ENCODE results near the gene STXBP2. TPM values are rescaled to one million over a fixed set of nuclear protein-coding genes. Genes with fewer than 3 reads are reported as not detected.

Gene STXBP2
- total RNA-seq (2014; rRNA removed; shearing (Covaris generic)) = 0.12 and 0.84 TPM in 2 replicates

DNA sequence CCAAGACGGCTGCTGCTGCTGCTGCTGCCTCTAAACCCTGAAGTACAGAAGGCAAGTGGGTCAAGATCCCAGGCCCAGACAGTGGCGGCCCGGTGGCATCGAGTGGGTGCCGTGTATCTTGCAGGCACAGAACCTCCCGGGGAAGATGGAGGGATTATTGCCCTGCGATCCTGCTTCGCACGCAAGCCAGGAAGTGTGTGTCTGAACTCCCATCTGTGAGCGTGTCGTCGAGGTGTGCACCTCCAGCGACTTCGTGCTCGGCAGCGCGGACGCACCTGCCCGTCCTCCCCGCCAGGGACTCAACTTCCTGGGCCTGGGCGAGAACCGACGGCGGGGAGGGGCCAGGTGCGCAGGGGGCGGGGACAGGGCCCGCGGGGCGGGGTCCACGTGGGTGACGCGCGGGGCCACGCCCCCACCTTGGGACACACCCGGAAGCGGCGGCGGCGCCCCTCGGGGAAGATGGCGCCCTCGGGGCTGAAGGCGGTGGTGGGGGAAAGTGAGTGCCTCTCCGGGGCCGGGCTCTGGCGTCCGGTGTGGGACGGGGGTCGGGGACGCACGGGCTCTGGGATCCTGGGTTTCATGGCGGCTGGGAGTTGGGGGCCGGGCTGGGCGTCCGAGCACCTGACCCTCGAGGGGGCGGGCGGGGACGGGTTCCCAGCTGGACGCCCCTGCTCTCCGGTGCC lies at the start of gene STXBP2:
Gene STXBP2, plus strand, starts transcription at position 420 of the 683 bp plus-strand sequence. Its CDS starts 40 bp downstream, at position 460.
- no peak for DNase-seq (ENCODE audit: low spot score)

DNA sequence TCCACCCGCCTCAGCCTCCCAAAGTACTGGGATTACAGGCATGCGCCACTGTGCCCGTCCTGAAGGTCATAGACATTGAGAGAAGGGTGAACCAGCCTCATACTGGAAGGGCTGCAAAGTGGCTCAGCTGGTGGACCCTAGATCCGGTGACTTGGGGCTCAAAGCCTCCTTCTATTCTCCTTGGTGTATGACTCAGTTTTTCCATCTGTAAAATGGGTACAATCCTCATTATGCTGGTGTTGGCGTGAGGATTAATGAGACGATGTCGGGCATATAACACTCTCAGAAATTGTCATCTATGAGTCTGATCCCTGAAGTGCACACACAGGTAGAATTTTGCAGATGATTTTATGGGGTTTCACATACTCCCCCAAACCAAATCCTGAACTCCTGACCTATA lies 47.1 kb upstream of the STXBP2 start:
- DNase-seq (ENCODE audit: low spot score) = no peak

DNA sequence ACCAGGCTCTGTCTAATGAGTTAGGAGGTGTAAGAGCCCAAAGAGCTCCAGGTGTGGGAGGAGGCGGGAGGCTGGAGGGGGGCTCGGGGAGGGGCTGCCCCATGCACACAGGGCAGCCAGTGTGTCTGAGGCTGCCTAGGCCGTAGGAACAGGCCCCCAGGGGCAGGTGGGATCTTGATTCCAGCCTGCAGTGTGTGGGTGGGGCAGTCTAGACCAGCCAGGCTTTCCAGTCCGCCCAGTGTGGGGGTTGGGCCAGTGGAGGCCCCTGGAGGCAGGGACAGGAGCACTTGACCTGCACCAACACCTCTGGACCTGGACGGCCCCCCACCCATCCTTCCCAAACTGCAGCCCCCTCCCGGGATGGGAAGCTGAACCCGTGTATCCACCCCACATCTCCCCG lies 46.7 kb upstream of the STXBP2 start:
- no peak for DNase-seq (ENCODE audit: low spot score)

DNA sequence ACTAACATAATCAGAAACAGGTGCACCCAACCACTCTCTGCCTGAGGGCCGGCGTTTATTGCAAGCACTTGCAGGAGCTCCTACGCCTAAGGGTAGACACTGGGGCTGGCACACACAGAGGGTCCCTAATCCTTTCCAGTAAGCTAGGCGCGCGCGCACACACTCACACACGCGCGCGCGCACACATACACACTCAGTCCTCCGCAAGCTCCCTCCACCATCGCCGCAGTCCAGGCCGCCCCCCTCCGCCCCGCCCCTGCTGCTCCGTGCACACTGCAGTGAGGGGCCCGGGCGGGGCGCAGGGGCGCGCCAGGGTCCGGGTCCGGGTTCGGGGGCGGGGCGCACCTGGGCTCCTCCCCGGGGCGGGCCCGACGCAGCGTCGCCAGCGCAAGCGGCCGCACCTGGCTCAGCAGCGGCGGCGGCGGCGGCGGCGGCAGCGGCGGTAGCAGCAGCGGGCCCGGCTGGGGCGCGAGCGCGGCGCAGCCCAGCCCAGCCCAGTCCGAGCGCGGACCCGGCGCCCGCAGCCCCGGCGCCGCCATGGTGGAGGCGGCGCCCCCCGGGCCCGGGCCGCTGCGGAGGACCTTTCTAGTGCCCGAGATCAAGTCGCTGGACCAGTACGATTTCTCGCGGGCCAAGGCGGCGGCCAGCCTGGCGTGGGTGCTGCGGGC lies 41.3 kb upstream of the STXBP2 start, which contains the start of gene CAMSAP3:
Gene CAMSAP3, plus strand, starts transcription at position 398 of the 668 bp plus-strand sequence. Its CDS starts 140 bp downstream, at position 538.
- no peak for DNase-seq (ENCODE audit: low spot score)

DNA sequence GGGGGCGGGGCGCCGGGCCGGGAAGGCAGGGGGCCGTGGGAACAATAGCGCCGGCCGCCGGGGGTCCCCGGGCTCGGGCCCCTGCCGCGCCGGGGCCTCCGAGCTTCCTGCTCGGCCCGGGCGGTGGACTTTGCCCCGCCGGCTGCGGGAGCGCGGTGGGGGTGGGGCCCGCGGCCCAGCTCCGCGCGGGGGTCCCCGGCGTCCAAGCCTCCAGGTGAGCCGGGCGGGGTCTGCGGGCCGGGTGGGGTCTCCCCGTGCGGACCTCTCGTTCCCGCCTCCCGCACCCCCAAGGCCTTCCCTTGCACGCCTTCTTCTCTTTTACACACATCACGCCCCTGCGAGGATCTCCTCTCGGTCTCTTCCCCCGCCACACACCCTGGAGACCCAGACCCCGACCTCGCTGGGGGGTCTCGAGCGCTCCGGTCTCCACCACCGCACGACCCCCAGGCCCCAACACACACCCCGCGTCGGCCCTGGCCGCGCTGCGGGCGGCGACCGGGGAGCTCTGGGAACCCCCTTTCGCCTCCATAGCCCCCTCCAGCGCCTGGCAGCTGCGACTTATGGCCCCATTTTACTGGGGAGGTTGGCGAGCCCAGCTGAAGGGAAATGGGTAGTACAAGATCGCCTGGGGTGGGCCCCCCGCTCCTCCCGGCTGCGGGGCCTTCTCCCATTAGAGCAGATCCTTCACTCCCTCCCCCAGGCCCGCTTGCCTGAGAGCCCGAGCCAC lies 40.5 kb upstream of the STXBP2 start:
- DNase-seq (ENCODE audit: low spot score) = no peak

DNA sequence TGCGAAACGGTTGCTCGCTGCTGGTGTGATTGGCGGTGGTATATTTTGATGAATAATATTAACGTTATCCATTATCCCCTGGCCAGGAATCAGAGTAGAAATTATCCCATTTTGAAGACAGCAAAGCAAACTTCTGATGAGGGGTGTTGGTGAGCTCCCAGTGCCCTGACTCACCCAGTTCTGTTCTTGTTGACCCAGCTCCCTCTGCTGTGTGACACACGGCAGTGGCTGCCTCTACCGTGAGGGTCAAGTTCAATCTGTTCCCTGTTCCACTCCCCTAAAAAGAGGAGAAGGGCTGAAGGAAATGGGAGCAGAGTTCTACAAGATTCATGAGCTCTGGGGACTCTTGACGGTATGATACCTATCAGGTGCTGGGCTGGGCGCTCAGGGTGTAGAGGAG lies 39.2 kb upstream of the STXBP2 start:
- no peak for DNase-seq (ENCODE audit: low spot score)

DNA sequence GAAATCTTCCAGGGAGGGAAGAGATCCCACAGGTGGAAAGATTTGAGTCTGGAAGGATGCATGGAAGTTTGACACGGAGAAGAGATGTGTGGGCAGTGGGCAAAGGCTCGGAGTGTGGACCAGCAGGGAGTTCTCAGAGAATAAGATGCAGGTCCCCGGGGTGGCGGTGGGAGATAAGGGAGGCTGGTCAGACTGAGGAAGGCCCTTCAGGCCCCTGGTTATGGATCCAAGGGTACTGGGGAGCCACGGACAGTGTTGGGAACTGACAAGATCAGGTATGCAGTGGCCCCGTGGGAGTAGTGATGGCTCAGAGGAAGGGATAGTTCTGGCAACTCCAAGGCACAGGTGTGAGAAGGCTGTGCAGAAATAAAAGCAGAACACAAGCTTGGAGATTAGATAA lies 38.7 kb upstream of the STXBP2 start:
- DNase-seq (ENCODE audit: low spot score) = no peak

DNA sequence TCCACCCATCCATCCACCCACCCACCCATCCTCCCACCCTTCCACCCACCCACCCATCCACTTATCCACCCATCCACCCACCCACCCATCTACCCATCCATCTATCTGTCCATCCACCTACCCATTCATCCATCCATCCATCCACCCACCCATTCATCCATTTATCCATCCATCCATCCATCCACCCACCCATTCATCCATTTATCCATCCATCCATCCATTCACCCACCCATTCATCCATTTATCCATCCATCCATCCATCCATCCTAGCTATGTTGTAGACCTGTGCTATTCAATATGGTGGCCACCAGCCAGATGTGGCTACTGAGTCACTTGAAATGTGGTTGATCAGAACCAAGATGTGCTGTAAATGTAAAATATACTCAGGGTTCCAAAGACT lies 36.2 kb upstream of the STXBP2 start:
- no peak for DNase-seq (ENCODE audit: low spot score)

DNA sequence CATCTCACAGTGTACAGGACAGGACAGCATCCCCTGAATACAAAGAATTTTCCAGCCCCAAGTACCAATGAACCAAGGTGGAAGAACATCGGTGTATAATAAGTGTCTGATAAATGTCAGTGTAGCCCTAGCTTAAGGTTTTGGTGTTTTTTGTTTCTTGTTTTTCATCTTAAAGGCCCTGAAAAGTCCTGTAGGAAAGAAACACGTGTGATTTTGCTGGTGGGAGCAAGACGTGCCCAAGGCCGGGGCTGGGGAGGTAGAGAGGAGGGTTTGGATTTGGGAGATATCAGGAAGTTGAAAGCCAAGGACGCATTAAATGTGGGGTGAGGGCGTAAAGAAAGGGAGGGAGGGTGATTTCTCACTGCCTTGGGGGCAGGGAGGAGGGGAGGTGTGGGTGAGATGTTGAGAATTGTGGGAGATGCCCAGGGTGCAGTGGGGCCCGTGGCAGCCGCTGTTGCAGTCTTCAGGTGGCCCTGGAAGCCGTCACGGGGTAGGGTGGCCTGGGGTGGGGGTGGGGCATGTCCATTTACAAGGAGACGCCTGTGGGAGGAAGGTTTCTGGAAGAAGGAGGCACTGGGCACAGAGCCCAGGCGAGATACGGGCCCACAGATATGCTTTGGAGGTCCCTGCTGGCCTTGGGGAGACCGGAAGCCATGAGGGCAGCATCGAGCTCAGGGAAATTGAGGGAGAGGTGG lies 34.5 kb upstream of the STXBP2 start:
- no peak for DNase-seq (ENCODE audit: low spot score)

DNA sequence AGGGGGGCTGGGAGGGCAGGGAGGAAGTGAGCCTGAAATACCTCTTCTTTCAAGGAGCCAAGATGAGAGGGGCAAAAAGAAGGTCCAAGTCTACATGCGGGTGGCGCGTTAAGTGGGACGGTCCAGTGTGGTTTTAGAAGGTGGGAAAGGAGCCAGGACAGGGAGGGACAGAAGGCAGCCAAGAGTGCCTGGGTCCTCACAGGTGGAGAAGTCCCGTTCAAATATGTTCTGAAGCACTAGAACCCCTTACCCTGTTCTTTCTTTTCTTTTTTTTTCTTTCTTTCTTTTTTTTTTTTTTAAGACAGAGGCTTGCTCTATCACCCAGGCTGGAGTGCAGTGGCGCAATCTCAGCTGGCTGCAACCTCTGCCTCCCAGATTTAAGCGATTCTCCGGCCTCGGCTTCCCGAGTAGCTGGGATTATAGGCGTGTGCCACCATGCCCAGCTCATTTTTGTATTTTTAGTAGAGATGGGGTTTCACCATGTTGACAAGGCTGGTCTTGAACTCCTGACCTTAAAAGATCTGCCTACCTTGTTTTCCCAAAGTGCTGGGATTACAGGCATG lies 33.9 kb upstream of the STXBP2 start:
- DNase-seq (ENCODE audit: low spot score) = no peak

DNA sequence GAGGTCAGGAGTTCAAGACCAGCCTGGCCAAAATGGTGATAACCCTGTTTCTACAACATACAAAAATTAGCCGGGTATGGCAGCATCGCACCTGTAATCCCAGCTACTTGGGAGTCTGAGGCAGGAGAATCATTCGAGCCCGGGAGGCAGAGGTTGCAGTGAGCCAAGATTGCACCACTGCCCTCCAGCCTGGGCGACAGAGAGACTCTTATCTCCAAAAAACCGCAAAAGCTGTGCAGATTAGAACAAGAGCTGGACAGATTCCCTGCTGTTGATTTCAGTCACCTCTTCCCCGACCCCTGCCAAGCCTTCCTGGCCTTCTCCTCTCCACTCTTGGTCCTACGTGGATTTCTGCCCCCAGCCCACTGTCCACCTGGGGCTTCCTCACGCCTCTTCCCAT lies 33.0 kb upstream of the STXBP2 start:
- DNase-seq (ENCODE audit: low spot score) = peak; percentile 15

DNA sequence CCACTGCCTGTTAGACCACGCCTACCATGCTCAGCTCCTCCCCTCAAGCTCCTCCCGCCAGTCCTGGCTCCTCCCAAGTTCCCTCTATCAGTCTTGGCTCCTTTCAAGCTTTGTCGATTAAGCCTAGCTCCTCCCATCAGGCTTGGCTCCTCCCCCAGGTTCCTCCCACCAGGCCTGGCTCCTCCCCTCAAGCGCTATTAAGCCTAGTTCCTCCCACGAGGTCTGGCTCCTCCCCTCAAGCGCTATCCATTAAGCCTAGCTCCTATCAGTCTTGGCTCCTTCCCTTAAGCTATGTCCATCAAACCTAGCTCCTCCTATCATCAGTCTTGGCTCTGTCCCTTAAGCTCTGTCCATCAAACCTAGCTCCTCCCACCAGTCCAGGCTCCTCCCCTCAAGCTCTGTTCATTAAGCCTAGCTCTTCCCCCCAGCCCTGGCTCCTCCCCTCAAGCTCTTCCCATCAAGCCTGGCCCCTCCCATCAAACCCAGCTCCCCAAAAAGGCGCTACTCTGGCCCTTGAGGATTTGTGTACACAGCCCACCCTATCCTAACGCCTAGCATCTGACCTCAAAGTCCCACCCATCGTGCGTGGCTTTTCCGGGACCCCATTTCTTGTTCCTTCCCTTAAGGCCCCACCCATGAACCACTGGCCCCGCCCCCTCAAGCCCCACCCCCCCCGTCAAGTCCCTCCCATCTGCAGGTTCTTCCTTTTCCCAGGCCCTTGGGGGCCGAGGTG lies 31.3 kb upstream of the STXBP2 start:
- DNase-seq (ENCODE audit: low spot score) = peak; percentile 52

DNA sequence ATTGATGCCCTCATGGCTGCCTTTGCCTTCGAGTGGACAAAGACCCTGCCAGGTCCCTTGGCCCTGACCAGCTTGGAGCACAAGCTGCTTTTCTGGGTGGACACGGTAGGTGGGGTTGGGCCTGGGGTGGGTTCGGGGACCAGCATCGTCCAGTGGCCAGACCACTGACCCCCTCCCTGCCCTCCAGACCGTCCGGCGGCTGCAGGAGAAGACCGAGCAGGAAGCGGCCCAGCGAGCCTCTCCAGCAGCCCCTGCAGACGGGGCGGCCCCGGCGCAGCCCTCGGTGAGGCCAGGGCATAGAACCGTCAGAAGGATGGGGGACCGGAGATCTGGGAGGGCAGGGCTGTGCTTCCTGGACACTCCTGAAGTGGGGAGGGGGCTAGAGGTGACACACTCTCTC lies 30.6 kb upstream of the STXBP2 start:
- no peak for DNase-seq (ENCODE audit: low spot score)

DNA sequence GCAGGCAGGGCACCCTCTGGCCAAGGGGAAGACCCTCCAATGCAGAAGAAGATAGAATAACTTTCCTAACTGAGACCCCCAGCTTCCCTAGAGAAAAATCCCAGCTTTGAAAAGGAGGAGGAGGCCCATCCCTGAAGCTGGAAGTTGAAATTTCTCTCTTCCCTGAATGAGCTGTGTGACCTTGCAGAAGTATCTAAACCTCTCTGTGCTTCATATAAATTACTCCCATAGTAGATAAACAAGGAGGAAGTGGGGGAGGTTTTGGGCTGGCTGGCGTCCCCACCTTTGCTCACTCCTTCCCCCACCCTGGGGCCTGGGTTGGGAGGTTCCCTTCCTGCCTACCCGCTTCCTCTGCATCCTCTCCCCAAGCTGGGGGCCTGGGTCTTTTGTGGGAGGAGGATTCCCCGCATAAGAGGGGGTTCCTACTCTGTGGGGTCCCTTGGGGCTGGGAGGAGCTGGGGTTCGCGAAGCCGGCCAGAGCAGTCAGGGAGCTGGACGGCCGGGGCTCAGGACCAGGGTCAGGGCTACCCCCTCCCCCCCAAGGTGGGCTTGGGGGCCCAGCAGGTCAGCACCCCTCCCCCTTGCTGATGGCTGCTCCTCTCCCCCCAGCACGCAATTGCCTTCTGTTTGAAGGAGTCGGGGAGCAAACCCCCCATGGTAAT lies 29.6 kb upstream of the STXBP2 start:
- DNase-seq (ENCODE audit: low spot score) = no peak

DNA sequence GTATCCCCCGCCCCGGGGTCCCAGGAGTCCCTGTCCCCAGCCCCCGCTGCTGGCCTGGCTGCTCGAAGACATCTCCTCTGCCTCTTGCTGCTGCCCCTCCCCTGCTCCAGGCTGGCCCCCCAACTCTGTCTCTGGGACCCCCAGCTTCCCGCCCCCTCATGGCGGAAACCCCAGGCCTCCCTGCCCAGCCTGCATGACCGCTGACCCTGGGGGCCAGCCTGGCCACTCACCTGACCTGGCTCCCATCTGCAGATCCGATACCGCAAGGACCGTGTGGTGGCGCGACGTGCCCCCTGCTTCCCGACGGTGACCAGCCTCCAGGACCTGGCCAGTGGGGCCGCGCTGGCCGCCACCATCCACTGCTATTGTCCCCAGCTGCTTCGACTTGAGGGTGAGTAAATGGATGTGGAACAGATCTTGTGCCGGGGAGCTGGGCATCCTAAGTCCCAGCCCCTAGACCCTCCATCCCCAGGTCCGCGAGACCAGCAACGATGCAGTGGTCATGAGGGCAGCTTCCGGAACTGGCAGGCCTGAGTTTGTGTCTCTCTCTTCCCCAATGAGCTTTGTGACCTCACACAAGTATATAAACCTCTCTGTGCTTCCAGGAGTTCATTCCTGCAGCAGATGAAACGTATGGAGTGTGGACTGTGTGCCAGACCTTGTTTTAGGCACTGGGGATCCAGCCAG lies 28.9 kb upstream of the STXBP2 start:
- no peak for DNase-seq (ENCODE audit: low spot score)

DNA sequence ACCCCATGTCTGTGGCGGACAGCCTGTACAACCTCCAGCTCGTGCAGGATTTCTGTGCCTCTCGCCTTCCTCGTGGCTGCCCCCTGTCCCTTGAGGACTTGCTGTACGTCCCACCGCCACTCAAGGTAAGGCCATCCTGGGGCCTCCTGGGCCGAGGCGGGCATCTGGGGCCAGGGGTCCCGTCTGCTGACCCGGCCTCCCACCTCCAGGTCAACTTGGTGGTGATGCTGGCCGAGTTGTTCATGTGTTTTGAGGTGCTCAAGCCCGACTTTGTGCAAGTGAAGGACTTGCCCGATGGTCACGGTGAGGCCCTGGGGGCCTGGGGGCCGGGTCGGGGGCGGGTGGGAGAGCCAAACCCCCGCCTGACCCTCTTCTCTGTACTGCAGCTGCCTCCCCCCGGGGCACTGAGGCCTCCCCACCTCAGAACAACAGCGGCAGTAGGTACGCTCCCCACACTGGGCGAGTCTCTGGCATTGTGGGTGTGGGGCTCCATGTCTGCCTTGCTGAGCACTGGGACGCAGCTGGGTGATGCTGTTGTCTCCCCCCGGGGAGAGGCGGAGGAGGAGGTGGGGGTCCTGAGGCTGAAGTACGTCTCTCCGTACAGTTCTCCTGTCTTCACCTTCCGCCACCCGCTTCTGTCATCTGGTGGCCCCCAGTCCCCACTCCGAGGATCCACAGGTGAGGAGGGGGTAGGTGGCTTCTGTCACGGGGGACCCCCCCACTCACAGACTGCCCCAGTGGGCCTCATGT lies 26.2 kb upstream of the STXBP2 start:
- no peak for DNase-seq (ENCODE audit: low spot score)

DNA sequence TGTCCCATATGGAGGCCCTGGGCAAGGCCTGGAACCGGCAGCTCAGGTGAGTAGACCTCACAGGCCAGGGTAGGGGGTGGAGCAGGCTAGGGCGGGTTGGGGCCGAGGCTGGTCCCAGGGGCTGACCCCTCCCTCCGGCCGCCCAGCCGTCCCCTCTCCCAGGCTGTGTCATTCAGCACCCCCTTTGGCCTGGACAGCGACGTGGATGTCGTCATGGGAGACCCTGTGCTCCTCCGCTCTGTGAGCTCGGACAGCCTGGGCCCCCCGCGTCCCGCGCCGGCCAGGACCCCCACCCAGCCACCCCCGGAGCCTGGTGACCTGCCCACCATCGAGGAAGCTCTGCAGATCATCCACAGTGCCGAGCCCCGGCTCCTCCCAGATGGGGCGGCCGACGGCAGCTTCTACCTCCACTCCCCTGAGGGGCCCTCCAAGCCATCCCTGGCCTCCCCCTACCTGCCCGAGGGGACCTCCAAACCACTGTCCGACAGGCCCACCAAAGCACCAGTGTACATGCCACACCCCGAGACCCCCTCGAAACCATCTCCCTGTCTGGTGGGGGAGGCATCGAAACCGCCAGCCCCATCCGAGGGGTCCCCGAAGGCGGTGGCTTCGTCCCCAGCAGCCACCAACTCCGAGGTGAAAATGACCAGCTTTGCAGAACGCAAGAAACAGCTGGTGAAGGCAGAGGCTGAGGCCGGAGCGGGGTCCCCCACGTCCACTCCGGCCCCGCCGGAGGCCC lies 25.2 kb upstream of the STXBP2 start:
- no peak for DNase-seq (ENCODE audit: low spot score)

All from A172 (cell line).